ENCODE data around the gene XRN1. TPM values are rescaled to one million over a fixed set of nuclear protein-coding genes. Genes with fewer than 3 reads are reported as not detected.

The XRN1 gene, protein sequence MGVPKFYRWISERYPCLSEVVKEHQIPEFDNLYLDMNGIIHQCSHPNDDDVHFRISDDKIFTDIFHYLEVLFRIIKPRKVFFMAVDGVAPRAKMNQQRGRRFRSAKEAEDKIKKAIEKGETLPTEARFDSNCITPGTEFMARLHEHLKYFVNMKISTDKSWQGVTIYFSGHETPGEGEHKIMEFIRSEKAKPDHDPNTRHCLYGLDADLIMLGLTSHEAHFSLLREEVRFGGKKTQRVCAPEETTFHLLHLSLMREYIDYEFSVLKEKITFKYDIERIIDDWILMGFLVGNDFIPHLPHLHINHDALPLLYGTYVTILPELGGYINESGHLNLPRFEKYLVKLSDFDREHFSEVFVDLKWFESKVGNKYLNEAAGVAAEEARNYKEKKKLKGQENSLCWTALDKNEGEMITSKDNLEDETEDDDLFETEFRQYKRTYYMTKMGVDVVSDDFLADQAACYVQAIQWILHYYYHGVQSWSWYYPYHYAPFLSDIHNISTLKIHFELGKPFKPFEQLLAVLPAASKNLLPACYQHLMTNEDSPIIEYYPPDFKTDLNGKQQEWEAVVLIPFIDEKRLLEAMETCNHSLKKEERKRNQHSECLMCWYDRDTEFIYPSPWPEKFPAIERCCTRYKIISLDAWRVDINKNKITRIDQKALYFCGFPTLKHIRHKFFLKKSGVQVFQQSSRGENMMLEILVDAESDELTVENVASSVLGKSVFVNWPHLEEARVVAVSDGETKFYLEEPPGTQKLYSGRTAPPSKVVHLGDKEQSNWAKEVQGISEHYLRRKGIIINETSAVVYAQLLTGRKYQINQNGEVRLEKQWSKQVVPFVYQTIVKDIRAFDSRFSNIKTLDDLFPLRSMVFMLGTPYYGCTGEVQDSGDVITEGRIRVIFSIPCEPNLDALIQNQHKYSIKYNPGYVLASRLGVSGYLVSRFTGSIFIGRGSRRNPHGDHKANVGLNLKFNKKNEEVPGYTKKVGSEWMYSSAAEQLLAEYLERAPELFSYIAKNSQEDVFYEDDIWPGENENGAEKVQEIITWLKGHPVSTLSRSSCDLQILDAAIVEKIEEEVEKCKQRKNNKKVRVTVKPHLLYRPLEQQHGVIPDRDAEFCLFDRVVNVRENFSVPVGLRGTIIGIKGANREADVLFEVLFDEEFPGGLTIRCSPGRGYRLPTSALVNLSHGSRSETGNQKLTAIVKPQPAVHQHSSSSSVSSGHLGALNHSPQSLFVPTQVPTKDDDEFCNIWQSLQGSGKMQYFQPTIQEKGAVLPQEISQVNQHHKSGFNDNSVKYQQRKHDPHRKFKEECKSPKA (N-terminal part only)
- polyA plus RNA-seq: 46.1 TPM

DNA sequence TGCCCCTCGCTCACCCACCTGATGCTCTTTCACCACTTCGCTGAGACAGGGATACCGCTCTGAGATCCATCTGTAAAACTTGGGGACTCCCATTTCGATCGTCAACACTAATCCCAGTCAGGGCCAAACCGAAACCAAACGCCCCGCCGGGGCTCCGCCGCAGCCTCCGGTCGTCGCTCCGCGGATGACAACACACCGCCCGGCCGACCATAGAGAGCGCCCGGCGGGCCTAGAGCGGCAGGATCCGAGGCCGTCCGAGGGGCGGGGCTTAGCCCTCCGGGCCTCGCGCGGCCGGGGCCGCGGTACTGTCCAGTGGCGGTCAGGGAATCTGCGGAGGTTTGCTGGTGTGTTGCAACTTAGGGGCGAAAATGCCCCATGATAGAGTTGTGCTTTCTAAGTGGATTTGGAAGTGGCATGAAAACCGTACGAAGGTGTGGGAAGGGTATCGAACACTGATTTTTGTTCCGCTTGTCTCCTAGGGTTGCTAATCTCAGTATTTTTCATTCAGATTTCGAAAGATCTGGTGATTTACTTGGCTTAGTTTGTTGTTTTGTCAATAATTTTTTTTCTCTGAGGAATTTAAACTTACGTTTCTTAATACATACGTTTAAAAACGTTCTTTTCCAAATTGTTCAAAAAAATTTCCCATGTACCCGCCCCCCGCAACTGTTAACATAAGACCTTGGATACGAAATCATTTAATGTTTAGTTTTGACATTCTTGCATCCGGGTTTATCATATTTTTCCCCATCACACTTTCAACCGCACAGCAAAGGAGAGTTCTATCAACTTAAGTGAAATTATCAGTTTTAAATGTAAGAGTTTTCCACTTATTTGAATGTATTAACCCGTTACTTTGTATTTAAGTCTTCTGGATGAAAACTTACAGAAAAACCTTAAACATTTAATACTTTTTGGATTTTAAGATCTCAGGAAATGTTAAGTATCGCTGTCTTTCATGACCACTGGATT is at the start of gene XRN1:
TSS of gene XRN1 (minus strand) at position 186 of the 972 bp plus-strand sequence. CDS start at position 93, 93 bp downstream.
- Mint-ChIP-seq H3K9me3 (no peaks in the 10 kb centered on the region), H3K36me3 (no peaks in the 10 kb centered on the region), H3K4me1 (peaks cover 30 to 39% (median 32%) of the 10 kb centered on the region in 3 donors), H3K4me3 (peak within 1 kb of the TSS; percentile 98 to 99 (median 99)), H3K27ac (peak within 1 kb of the TSS; percentile 97 to 100 (median 99)), H3K27me3 (no peaks in the 10 kb centered on the region)

DNA sequence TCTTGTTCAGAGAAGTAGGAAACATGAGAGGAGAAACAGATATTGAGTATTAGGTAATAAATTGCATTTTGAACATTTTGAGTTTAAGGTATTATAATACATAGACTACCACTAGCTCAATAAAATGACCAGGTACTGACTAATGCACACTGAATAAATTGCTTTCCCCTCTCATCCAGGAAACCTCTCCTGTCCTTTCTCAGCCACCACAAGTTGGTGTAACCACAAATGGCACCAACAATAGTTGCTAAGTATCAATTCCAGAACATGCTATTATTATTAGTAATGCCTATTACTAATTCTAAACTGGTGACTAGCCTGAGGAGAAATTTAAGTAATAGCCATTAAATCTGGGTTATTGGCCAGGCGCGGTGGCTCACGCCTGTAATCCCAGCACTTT is 47.3 kb upstream of the XRN1 start:
- peaks cover 17% of the 10 kb centered on the region for H3K36me3 Mint-ChIP-seq
- H3K4me1 Mint-ChIP-seq: peaks cover 0 to 2% (median 0%) of the 10 kb centered on the region in 3 donors
- no peaks in the 10 kb centered on the region for H3K27me3 Mint-ChIP-seq
- H3K27ac Mint-ChIP-seq: no peak overlapping the region
- H3K9me3 Mint-ChIP-seq: no peaks in the 10 kb centered on the region
- no peak overlapping the region for H3K4me3 Mint-ChIP-seq

DNA sequence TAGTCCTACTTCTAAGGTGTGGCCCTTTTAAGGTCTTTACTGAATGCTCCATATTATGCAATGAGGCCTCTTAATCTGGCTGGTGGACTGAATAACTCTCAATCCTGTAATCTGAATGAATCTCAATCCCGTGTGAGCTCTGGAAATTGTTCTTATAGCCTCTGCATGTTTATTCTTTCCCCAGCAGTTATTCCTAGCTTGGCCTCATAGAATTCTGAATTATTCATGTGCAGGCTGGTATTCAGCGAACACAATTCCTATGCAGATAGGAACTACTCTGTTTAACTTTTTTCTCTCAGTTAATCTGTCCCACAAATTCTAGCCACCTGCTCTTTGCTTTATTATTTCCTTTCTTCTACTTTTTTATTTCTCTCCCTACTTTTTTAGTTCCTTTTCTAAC is 44.3 kb upstream of the XRN1 start:
- Mint-ChIP-seq H3K27ac (no peak overlapping the region), H3K36me3 (peaks cover 22% of the 10 kb centered on the region), H3K27me3 (no peaks in the 10 kb centered on the region), H3K4me1 (peaks cover 0 to 2% (median 0%) of the 10 kb centered on the region in 3 donors), H3K9me3 (no peaks in the 10 kb centered on the region), H3K4me3 (no peak overlapping the region)

DNA sequence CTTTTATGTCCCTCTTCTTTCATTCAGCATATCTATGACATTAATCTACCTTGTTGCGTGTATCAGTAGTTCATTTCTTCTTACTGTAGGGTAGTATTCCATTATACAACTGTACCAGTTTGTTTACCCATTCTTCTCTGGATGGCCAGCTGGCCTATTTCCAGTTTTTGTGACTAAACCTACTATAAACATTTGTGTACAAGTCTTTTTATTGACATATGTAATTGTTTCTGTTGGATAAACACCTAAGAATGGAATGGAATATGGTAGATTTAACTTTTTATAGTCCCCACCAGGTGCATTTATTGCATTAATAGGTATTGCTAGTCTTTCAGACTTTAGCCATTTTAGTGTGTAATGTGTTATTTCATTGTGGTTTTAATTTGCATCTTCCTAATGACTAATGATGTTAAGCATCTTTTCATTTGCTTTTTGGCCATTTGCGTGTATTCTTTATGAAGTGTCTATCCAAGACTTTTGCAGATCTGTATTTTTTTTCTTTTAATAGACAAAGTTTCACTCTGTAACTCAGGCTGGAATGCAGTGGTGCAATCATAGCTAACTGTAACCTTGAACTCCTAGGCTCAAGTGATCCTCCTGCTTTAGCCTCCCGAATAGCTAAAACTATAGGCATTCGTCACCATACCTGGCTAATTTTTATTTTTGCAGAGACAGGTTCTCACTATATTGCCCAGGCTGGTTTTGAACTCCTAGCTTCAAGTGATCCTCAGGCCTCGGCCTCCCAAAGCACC is 41.9 kb upstream of the XRN1 start:
- no peaks in the 10 kb centered on the region for H3K9me3 Mint-ChIP-seq
- H3K27ac Mint-ChIP-seq: no peak overlapping the region
- H3K4me3 Mint-ChIP-seq: no peak overlapping the region
- H3K36me3 Mint-ChIP-seq: peaks cover 25% of the 10 kb centered on the region
- H3K27me3 Mint-ChIP-seq: no peaks in the 10 kb centered on the region
- H3K4me1 Mint-ChIP-seq: peaks cover 0 to 1% (median 0%) of the 10 kb centered on the region in 3 donors

DNA sequence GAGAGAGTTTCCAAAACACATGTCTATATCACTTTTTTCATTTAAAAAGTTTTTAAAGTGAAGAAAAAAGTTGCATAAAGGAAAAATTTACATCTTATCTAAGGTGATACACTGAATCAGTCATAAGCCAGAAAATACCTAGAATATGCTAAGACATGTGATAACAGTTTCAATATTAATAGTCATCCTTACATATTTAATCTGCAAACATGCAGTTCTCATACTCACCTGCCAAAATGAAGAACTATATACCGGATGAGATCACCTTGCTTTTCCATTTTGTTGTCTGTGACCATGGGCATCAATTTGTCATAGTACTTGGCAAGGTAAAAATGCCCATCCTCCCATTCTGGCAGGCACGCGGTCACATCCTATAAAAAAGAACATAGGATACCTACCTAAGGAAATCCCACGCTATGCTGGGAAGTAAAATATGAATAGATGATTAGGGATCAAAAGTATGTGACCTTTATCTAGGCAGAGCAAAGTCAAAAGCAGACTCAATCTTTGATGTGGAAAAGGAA is 37.1 kb upstream of the XRN1 start:
- no peak overlapping the region for H3K27ac Mint-ChIP-seq
- peaks cover 0 to 2% (median 0%) of the 10 kb centered on the region in 3 donors for H3K9me3 Mint-ChIP-seq
- H3K4me3 Mint-ChIP-seq: no peak overlapping the region
- H3K36me3 Mint-ChIP-seq: peaks cover 30% of the 10 kb centered on the region
- no peaks in the 10 kb centered on the region for H3K27me3 Mint-ChIP-seq
- no peaks in the 10 kb centered on the region for H3K4me1 Mint-ChIP-seq

DNA sequence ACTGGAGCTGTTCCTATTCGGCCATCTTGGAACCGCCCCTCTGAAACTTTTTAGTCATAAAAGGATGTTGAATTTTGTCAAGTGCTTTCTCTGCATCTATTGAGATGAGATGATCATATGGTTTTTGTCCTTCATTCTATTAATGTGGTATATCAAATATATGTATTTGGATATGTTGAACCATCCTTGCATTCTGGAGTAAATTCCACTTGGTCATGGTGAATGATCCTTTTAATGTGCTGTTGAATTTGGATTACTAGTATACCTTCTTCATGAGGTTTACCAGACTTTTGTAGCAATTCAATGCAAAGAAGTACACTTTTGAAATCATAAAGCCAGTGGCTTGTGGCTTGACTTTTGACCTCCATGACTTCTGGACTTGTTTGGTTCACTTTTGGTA is 33.4 kb upstream of the XRN1 start:
- Mint-ChIP-seq H3K4me3 (no peak overlapping the region), H3K27ac (no peak overlapping the region), H3K36me3 (peaks cover 25% of the 10 kb centered on the region), H3K4me1 (peaks cover 0 to 2% (median 0%) of the 10 kb centered on the region in 3 donors), H3K9me3 (peaks cover 0 to 5% (median 0%) of the 10 kb centered on the region in 3 donors), H3K27me3 (no peaks in the 10 kb centered on the region)

DNA sequence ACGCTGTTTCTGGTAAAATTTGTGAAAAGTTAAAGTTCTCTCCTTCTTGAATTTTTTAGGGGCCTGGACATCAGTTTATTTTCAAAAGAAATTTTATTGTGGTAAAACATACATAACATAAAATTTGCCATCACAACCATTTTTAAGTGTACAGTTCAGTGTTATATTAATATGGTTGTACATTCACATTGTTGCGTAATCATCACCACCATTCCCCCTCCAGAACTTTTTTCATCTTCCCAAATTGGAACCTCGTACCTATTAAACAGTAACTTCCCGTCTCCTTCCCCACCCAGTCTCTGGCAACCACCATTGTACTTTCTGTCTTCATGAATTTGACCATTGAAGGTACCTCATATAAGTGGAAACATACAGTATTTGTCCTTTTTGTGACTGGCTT is 23.0 kb upstream of the XRN1 start:
- no peaks in the 10 kb centered on the region for H3K4me1 Mint-ChIP-seq
- no peak overlapping the region for H3K27ac Mint-ChIP-seq
- H3K4me3 Mint-ChIP-seq: no peak overlapping the region
- peaks cover 8% of the 10 kb centered on the region for H3K36me3 Mint-ChIP-seq
- H3K27me3 Mint-ChIP-seq: no peaks in the 10 kb centered on the region
- no peaks in the 10 kb centered on the region for H3K9me3 Mint-ChIP-seq

DNA sequence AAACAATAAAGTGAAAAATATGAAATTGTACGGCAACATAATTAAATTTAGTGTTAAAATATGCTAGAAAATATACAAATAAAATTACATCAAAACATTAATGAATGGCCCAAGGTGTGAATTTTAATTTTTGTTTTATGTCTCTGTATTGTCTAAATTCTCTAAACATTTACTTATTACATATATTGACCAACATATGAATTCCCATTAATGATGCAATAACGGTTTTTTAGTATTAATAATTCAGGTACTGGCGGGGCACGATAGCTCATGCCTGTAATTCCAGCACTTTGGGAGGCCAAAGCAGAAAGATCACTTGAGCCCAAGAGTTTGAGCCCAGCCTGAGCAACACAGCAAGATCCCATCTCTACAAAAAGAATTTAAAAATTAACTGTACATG is 20.6 kb upstream of the XRN1 start:
- H3K4me3 Mint-ChIP-seq: no peak overlapping the region
- H3K27me3 Mint-ChIP-seq: no peaks in the 10 kb centered on the region
- no peaks in the 10 kb centered on the region for H3K9me3 Mint-ChIP-seq
- peak overlapping the region in 1 of 3 donors; percentile 41 for H3K27ac Mint-ChIP-seq
- H3K4me1 Mint-ChIP-seq: no peaks in the 10 kb centered on the region
- peaks cover 11% of the 10 kb centered on the region for H3K36me3 Mint-ChIP-seq

DNA sequence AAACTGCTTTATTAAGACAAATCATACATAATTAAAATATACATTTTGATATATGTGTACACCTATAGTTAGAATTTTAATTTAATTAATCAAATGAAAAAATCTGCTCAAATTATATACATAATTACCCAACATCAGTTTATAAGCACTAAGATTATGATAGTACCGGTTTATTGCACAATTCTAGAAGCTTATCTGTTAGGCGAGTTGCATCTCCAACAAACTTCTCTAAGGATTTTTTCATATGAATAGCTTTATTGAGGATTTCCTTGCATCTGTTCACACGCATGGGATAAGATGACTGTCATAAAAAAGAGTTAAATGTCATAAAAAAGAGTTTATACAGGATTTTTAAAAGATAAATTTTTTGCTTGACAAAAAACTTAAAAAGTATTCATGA is 19.9 kb upstream of the XRN1 start:
- Mint-ChIP-seq H3K9me3 (no peaks in the 10 kb centered on the region), H3K4me1 (no peaks in the 10 kb centered on the region), H3K4me3 (no peak overlapping the region), H3K27ac (no peak overlapping the region), H3K27me3 (no peaks in the 10 kb centered on the region), H3K36me3 (peaks cover 7% of the 10 kb centered on the region)

DNA sequence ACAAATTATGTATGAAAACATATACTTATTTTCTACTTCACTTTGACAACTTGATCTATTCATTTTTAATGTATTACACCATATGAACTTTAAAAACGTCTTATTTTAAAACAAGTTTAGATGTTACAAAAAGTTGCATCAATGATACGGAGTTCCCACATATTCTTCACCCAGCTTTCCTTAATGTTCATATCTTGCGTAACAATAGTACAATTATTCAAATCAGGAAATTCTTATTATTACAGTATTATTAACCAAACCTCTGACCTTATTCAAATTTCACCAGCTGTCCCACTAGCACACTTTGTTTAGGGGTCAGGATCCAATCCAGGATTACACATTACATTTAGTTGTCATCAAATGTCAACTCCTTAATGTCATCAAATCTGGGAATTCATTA is 12.9 kb upstream of the XRN1 start:
- Mint-ChIP-seq H3K9me3 (peaks cover 0 to 2% (median 0%) of the 10 kb centered on the region in 3 donors), H3K36me3 (peaks cover 6% of the 10 kb centered on the region), H3K27ac (no peak overlapping the region), H3K27me3 (no peaks in the 10 kb centered on the region), H3K4me3 (no peak overlapping the region), H3K4me1 (no peaks in the 10 kb centered on the region)

DNA sequence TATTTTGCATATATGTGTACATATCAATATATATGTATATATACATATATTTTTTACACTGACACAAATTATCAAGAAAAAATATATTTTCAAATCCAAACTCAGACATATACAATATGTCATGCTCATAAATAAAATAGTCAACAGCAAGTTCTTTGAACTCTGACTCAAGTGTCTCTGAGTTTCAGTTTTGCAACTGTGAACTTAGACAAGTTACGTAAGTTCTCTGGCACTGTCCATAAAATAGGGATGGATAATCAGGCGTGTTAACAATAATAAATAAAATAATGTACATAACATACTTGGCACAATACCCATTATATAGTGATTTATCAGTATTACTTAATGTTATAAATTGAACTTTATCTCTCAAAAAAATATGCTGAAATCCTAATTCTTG is 12.1 kb upstream of the XRN1 start:
- peaks cover 5% of the 10 kb centered on the region for H3K36me3 Mint-ChIP-seq
- peaks cover 0 to 2% (median 0%) of the 10 kb centered on the region in 3 donors for H3K9me3 Mint-ChIP-seq
- H3K4me3 Mint-ChIP-seq: no peak overlapping the region
- H3K4me1 Mint-ChIP-seq: no peaks in the 10 kb centered on the region
- no peak overlapping the region for H3K27ac Mint-ChIP-seq
- no peaks in the 10 kb centered on the region for H3K27me3 Mint-ChIP-seq

DNA sequence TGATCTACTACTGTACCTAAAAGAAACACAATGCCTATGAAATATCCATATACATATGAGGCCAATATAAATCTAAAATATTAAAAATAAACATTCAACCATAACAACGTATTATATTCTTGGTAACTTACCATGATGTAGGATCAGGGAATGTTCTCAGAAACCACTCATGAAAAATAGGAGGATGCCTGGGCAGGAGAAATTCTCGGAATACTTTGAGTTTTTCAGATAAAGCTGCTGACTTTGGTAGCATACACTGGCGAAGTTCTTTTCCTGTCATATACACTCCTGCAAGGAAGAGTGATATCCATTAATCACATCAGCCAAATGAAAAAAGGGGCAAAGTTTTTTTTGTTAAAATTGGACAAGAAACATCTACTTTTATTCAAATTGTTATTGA is 11.3 kb upstream of the XRN1 start:
- Mint-ChIP-seq H3K27me3 (no peaks in the 10 kb centered on the region), H3K36me3 (peaks cover 2% of the 10 kb centered on the region), H3K9me3 (peaks cover 0 to 2% (median 0%) of the 10 kb centered on the region in 3 donors), H3K27ac (no peak overlapping the region), H3K4me3 (no peak overlapping the region), H3K4me1 (no peaks in the 10 kb centered on the region)

DNA sequence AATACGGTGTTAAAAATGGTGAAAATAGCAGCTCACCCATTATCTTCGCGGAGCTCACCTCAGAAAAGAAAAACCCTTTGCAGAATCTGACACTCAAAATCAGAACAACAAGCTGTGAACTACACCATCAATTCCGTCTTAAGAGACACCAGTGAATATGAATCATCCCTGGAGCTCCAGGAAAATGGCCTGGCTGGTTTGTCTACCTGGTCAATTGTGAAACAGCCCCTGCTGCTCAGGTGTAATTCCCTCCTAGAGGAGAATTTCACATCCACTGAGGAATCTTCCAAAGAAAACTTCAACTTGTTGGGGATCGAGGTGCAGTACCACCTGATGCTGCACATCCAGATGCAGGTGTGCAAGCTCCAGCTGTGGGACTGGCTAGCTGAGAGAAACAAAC is 3.0 kb upstream of the XRN1 start:
- H3K27me3 Mint-ChIP-seq: no peaks in the 10 kb centered on the region
- peak overlapping the region in 1 of 3 donors; percentile 10 for H3K27ac Mint-ChIP-seq
- no peaks in the 10 kb centered on the region for H3K36me3 Mint-ChIP-seq
- H3K9me3 Mint-ChIP-seq: no peaks in the 10 kb centered on the region
- H3K4me3 Mint-ChIP-seq: peak overlapping the region in 2 of 4 donors; percentile 18 to 67
- H3K4me1 Mint-ChIP-seq: peaks cover 12 to 22% (median 17%) of the 10 kb centered on the region in 3 donors

Data from IgD-negative memory B cell (primary cell).